ENCODE data around the gene FAM241B.

Gene FAM241B

DNA sequence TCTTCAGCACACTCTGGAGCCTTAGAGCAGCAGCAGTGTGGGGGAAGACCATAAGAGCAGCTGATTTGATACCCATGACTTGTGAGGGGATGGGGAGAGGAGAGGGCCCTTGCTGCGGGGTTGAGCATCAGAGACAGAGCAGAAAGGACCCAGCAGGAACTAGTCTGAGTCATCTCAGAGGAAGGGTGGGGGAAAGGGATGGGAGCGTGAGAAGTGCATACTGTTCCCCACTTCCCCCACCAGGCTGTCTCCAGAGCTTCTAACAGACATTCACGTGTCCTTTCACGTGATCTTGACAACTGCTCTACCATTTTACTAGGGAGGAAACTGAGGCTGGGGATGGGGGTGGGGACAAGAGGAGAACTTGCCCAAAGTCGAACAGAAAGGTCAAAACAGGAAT lies 38.7 kb downstream of the FAM241B start:
- DNase-seq = no peak

DNA sequence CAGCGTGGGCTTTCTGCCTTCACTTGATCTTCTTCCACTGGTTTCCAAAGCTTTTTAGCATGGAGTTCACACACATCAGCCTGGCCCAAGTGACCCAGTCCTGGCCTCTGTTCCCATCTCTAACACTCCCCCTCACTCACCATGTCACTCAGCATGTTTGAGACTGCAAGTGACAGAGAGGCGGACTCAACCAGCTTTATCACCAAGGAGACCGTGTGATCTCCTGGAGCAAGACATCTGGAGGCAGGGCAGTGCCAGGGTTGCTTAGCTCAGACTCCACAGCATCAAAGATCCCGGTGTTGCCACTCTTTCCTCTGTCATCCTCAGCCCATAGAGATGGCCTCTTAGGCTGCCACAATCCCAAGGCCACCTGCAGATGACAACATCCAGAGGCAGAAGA lies 39.4 kb downstream of the FAM241B start:
- DNase-seq = no peak

DNA sequence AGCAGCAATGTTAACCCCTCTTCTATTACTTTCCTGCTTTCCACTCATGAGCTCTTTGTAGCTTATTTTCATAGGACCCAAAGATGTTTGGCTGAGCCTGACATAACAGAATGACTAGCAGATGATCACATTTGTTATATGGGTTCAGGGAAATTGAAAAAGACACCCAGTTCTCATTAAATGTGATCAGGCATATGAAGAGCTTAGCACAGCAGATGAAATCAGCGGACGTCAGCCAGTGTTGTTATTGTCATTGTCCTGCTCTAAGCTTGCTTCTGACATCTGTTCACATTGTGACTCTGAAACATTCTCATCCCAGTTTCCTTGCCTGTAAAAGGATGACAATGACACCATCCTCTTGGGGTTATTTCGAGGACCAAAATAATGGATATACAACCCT lies 43.5 kb downstream of the FAM241B start:
- DNase-seq = no peak

DNA sequence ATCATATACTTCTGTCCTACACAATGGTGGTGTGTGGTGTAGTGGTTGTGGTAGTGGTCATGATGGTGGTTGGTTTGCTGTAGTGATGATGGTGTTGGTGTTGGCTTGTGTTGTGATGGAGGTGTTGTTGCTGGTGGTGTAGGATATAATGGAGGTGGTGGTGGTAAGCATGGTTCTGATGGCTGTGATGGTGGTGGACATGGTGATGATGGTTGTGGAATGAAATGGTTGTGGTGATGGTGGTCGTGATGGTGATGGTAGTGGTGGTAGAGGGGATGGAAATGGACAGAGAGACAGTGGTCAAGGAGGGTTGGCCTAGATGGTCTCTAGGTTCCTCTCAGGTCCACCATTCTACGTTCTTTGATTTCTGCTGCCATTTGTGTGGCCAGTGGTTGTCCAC lies 44.7 kb downstream of the FAM241B start:
- no peak for DNase-seq

DNA sequence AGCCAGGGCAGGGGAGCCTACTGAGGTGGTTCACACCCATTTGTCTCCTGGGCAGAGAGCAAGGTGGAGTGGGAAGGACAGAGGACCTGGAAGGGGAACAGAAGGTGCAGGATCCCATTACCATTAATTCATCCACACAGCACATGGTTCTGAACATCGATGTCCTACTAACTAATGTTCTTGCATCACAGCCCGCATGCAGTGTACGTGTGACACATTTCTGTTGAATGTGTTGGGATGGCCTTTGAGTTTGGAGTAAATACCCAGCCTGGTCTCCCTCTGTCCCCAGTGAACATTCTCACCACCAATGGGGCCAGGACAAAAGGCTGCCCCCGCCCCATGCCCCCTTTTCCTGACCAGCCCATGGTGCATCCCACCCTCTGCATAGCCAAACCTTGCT lies 46.3 kb downstream of the FAM241B start:
- no peak for DNase-seq

DNA sequence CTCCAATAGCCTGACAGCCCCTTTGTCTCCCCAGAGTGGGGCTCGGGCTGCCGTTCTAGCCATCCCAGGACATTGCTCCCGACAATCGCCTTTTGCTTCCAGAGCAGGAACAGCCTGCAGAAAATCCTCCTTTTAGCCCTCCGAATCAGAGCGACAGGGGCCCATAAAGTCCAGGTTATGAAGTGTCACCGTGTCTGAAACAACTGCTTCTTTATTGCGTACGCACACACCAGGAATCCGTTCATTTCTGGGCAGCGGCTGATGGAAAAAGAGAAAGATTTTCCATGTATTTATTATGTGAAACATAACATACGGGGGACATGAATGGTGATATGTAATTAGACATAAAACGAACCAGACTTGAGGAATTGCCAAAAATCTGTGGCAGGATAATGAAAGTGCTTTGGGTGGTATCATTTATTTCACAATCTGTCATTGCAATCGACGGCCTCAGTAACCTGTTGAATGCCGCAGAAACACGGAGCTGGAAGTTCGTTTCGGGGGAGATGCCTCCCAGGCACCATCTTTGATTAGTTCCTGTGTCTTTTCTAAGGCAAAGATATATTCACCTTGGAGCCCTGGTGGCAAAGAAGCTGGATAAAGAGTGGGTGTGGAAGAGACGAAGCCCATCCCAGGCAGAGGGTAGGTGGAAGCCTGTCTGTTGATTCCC lies 48.1 kb downstream of the FAM241B start:
- no peak for DNase-seq

DNA sequence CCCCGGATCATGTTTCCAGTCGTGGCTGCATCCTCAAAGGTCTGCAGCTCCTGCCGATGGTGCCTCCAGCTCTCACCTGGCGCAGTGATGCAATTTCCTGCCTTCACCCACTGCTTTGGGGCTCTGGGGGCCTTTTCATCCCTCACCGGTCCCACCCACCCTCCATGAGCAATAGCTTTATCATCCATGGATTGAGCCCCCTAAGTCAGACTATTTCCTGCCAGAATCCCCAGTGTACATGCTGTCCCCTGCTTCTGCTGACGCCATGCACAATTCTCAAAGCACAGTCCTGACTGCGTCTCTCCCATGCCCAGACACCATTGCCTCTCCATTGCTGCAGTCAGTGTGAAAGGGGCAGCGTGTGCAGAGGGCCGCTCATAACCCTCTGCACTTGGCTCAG lies 49.7 kb downstream of the FAM241B start:
- DNase-seq = no peak

DNA sequence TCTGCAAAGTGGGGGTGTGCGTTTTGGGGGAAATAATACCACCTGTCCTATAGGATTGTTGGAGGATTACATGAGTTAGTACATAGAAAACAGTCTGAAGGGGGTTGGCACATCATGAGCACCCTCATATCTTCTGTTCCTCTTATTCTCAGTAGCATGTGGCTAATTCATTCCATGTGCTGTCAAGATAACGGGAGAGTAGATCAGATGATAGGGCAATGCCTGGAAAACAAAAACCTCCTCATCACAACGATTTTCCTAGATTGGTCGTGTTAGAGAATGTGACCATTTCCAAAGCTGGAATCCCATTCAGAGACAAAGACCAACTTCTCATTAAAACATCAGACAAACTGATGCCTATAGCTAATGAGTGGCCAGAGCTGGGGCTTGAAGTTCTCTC lies 50.6 kb downstream of the FAM241B start:
- DNase-seq = no peak

DNA sequence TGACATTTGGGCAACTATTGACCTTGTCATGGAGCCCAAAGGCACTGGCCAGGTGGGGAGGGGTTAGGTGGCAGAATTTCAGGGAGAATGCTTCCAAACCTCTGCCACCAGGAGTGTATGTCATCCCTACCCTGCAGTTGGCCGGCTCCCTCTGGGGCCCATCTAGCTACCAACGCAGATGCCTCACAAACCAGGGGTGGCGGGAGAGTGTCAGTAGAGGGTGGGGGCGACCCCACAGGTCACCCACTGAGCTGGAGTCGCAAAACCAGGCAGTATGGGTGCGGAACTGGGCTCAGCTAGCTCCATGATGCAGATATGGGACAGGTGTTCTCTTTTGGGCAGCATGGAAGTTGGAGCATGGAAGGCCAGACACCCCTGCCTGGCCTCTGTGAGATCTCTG lies 51.4 kb downstream of the FAM241B start:
- no peak for DNase-seq

DNA sequence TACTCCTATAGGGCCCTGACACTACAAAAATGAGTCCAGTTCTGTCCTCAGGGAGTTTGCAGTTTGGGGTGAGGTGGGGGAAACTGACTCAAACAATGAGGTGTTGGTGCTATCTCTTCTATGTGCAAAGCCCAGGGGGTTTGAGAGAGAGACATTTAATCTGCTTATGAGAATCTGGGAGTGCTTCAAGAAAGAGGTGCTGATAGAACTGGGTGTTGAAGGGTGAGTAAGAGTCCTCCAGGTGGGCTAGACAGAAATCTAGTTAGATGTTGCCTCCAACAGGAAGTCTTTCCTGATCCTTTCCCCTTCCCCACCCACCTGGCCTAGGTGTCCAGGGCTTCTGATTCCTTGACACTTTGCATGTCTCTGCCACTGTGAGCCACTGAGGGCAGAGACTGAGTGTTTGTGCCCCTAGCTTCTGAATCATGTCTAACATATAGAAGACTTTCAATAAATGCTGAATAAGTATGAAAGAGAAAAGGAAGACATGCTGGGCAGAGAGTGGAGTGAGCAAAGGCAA lies 53.0 kb downstream of the FAM241B start:
- no peak for DNase-seq

All from activated naive CD4-positive, alpha-beta T cell treated with Interleukin-2 at 50 U/mL for 16 hours (primary cell).